Fibroblast of peridontal ligament (primary cell): ENCODE results near the gene DCAF7.
A peak's percentile ranks its signal among the peaks of the same experiment; 100 is the strongest.

ENCODE experiments used
- DNase-seq: peaks from one replicate; pipeline ENCODE4 v3.0.0-alpha.2; 2010; ENCODE audit errors: extremely low read depth

Gene DCAF7

DNA sequence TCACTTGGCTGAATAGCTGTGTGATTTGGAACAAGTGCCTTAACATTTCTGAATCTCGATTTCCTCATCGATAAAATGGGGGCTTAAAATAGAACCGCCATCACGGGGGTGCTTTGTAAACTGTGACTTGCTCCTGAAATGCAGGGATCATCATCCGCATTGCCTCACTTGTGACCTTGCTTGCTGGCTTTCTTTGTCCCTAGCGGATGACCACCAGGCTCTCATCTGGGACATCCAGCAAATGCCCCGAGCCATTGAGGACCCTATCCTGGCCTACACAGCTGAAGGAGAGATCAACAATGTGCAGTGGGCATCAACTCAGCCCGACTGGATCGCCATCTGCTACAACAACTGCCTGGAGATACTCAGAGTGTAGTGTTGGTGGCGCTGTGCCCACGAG, 38.5 kb downstream of the DCAF7 start:
- DNase-seq = no peak

- DNase-seq = no peak
These were observed 39.4 kb downstream of the DCAF7 start for GRCh38 chr17:63589646-63590045.

DNA sequence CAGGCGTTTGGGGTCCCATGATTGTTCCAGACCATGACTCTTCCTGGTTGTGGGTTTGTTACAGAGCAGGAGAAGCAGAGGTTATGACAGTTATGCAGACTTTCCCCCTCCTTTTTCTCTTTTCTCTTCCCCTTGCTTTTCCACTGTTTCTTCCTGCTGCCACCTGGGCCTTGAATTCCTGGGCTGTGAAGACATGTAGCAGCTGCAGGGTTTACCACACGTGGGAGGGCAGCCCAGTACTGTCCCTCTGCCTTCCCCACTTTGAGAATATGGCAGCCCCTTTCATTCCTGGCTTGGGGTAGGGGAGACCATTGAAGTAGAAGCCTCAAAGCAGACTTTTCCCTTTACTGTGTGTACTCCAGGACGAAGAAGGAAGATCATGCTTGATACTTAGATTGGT, 42.5 kb downstream of the DCAF7 start:
- DNase-seq = no peak

- no peak for DNase-seq
These were observed 44.9 kb downstream of the DCAF7 start for GRCh38 chr17:63595132-63595531.

- DNase-seq = no peak
These were observed 46.7 kb downstream of the DCAF7 start for GRCh38 chr17:63596856-63597586.

DNA sequence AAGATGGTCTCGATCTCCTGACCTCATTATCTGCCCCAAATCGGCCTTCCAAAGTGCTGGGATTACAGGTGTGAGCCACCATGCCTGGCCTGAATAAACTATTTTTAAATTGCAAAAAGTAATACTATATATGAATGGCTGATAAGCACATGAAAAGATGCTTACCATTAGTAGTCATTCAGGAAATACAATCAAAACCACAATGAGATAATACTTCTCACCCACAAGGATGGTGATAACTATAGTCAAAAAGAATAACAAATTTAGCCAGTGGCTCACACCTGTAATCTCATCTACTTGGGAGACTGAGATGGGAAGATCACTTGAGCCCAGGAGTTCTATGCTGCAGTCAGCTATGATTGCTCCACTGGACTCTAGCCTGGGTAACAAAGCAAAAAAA, 48.0 kb downstream of the DCAF7 start:
- DNase-seq = no peak

DNA sequence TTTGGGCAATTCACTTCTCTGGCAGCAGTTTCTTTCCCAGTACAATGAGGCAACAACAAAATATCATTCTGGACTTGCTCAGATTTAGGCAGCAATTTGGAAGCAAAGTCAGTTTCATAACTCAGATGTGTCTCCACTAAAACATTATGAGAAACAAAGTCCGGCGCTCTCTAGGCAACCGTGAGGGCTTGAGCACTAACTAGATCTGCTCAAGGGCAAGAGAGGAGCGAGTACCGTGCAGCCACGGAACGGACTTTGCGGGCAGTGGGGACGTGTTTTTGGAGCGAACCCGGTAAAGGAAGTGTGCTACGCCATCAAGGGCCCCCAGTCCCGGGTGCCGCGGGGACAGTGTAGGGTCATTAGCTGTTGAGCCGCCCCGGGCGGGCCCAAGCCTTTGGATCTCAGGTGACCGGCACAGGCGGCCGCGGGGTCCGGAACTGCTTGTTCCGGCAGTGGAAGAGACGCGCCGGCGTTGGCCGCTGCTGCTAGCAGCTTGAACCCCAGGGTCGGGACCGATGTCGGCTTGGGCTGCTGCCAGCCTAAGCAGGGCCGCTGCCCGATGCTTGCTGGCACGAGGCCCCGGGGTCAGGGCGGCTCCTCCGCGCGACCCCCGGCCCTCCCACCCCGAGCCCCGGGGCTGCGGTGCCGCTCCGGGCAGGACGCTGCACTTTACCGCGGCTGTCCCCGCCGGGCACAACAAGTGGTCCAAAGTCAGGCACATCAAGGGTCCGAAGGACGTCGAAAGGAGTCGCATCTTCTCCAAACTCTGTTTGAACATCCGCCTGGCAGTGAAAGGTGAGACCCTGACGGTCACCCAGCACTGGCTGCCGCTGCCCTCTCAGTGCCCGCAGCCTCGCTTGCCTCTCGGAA, 50.5 kb downstream of the DCAF7 start, which contains the start of gene TACO1:
Gene TACO1 (plus strand): TSS at position 327 of the 870 bp plus-strand sequence. CDS start 189 bp downstream, at position 516.
- peak; percentile 85 for DNase-seq

GRCh38 chr17:63601439-63602371, 51.4 kb downstream of the DCAF7 start:
- DNase-seq = peak; percentile 19

GRCh38 chr17:63609816-63610573, 59.7 kb downstream of the DCAF7 start:
- no peak for DNase-seq

- no peak for DNase-seq
These were observed 60.6 kb downstream of the DCAF7 start for GRCh38 chr17:63610854-63611253.

- no peak for DNase-seq
These were observed 61.1 kb downstream of the DCAF7 start for GRCh38 chr17:63611354-63611753.

DNA sequence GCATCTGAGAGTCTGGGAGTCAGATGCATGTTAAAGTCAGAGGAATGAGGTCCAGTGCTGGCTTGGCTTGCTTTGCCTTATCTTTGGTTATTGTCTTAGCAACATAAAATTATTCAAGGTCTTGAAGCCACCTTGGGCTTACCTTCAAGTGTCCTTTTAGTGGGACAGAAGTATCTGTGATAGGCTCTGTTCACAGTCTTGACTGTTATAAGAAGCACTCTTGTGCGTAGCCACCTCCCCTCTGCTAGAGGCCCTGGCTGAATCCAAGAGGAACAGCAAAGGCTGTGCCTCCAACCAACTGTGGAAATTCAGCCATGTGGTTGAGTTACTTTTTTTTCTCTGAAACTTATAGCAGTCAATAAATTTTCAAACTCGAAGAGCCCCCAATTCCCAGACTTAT, 63.4 kb downstream of the DCAF7 start:
- no peak for DNase-seq

GRCh38 chr17:63621229-63621683, 71.0 kb downstream of the DCAF7 start:
- no peak for DNase-seq

DNA sequence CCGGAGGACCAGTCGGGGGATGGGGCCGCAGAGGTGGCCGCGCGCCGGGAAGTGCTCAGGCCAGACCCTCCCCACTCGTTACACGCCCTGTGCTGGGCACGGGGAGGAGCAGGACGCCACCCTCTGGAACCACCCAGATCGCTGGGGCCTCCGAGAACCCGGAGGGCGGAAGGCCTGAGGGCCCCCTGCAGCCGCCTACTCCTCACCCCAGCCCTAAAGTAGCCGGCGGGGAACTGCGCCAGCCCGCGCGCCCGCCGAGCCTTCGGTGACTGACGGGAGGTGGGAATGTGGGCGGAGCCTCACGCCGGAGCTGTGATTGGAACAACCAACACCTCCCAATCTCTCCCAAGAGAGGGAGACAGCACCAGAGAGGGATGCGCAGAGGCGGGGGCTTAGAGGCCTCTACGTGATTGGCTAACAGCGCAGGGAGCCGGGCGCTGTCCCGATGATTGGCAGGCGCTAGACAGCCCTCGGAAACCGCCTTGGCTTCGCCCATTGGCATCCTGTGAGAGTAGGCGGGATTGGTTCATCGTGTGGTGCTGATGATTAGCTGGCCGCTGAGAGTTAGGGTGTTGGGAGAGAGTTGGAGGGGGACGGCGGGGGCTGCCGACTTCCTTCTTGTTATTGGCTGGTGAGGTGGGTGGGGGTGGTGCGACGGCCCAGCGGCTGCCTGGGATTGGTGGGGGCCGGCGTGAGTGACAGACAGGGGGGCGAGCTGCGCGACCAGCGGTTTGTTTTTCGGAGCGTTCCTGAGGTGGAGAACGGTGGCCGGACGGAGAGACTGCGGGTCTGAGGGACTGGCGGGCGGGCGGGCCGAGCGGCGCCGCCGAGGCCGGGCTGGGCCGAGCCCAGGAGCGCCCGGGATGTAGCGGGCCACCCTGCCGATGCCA, 71.7 kb downstream of the DCAF7 start, which contains the start of gene MAP3K3:
Gene MAP3K3 (plus strand): TSS at position 734 of the 890 bp plus-strand sequence. CDS start 343 bp downstream, outside the sequence.
- peak; percentile 100 for DNase-seq

DNA sequence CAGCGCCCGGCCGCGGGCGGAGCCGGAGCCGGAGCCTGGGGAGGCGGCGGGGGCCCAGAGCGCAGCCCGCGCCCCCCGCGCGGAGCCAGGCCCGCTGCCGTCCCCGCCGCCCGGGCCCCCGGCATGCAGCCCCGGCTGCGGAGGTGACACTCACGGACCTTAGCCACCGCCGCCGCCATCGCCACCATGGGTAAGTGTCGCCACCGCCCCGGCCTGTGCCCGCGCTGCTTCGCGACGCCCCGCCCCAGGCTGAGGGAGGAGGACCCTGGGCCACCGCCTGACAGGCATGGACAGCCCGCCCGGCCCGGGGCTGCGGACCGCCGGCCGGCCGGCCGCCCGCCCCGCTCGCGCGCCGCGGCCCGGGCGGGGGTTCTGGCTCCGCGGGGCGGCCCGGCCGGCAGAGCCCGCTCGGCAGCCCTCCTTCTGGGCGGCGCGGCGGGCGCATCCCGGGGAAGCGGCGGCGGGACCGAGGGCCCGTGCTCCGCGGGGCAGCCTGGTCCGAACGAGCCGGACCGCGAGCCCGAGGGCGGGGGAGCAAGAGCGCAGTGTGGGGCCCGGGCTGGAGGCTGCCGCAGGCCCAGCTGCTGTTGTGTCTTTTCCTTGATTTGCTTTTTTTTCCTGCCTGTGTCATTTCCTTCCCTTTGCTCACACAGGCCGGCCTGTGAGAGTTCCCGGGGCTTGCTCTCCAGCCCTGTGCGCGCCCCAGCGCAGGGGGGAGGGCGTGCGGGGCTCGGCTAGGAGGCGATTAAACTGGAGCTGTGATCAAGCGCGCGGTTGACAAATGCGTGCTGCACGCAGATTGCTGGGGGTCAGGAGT, 72.5 kb downstream of the DCAF7 start:
- peak; percentile 38 for DNase-seq

- no peak for DNase-seq
These were observed 73.7 kb downstream of the DCAF7 start for GRCh38 chr17:63623786-63624530.

DNA sequence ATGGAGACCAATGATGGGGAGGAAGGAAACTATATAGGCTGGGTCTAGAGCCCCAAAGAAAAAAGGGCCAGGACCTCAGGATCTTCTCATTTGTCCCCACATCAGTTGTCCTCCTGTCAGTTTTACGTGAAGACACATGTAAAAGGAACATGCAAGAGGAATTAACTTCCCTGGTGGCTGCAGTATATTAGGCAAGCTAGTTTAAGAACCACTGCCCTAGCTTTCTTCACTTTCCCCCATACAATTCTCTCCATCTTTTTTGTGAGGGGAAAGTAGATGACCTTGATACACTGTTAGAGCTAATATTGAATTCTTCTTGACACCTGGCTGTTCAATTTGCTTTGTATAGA, 74.2 kb downstream of the DCAF7 start:
- DNase-seq = no peak

GRCh38 chr17:63626551-63627180, 76.4 kb downstream of the DCAF7 start:
- DNase-seq = peak; percentile 29
